Limb (tissue), 2 donors: ENCODE results near the gene C1QL2.
A peak's percentile ranks its signal among the peaks of the same experiment; 100 is the strongest.

ENCODE experiments used
- DNase-seq, 2 donors: peaks; one replicate each; pipeline ENCODE4 v3.0.0-alpha.2; 2016; ENCODE audit errors: extremely low spot score in 2 of 2

The C1QL2 gene

GRCh38 chr2:119109866-119110265, 48.7 kb downstream of the C1QL2 start:
- DNase-seq: no peak

- DNase-seq: no peak
Measured at GRCh38 chr2:119108186-119108585, 50.4 kb downstream of the C1QL2 start.

GRCh38 chr2:119106301-119106897, 52.2 kb downstream of the C1QL2 start:
- peak; percentile 44 to 76 for DNase-seq
